ENCODE data around the gene SCYGR6.

DNA sequence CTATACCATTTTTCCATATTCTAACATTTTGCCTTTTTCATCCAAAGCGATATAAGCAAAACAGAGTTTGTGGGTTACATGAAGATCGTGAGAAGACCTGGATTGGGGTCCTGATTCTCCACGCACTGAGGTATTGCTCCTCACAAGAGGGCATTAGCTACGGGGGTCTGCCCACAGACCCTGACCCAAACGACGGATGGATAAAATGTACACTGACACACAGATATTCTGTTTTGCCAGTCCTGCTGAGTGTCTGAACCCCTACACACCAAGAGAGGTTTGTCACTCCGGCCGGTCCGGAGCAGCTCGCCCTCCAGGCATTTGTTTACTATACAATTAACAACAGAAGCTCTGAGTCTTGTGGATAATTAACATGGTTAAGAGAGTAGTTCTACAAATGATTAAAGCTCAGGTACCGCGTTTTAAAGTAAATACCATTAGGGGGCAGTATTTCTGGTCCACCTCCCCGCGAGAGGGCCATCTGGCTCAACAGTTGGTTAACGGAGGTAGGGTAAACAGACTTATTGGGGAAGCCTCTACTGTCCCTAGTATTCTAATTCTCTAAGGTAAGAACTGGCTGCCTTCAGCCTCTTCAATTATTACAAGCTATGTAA lies 49.6 kb upstream of the SCYGR6 start:
- TF ChIP-seq ZNF571 (tag by site-specific recombination; IDR thresholded peaks at IDR 0.05): no peak
- TF ChIP-seq SETDB1 (IDR thresholded peaks at IDR 0.05; ENCODE audit: insufficient read length, low read length): no peak
- TF ChIP-seq KLF16 (tag by site-specific recombination; IDR thresholded peaks at IDR 0.05): no peak
- TF ChIP-seq SP7 (tag by site-specific recombination; IDR thresholded peaks at IDR 0.05): no peak
- no peak for TF ChIP-seq ZBTB1 (tag by site-specific recombination; IDR thresholded peaks at IDR 0.05)
- TF ChIP-seq ZNF654 (tag by site-specific recombination; IDR thresholded peaks at IDR 0.05; ENCODE audit: low read depth): no peak
- TF ChIP-seq, protein P1, sequence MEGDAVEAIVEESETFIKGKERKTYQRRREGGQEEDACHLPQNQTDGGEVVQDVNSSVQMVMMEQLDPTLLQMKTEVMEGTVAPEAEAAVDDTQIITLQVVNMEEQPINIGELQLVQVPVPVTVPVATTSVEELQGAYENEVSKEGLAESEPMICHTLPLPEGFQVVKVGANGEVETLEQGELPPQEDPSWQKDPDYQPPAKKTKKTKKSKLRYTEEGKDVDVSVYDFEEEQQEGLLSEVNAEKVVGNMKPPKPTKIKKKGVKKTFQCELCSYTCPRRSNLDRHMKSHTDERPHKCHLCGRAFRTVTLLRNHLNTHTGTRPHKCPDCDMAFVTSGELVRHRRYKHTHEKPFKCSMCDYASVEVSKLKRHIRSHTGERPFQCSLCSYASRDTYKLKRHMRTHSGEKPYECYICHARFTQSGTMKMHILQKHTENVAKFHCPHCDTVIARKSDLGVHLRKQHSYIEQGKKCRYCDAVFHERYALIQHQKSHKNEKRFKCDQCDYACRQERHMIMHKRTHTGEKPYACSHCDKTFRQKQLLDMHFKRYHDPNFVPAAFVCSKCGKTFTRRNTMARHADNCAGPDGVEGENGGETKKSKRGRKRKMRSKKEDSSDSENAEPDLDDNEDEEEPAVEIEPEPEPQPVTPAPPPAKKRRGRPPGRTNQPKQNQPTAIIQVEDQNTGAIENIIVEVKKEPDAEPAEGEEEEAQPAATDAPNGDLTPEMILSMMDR (tag by site-specific recombination; IDR thresholded peaks at IDR 0.05): no peak
- no peak for TF ChIP-seq ZNF24 (tag by site-specific recombination; IDR thresholded peaks at IDR 0.05)
- TF ChIP-seq ZNF311 (tag by site-specific recombination; IDR thresholded peaks at IDR 0.05; ENCODE audit: borderline replicate concordance): no peak
- no peak for TF ChIP-seq KLF1 (tag by site-specific recombination; IDR thresholded peaks at IDR 0.05)
- TF ChIP-seq ZNF830 (tag by site-specific recombination; IDR thresholded peaks at IDR 0.05; ENCODE audit: low read depth): no peak
- TF ChIP-seq ZNF239 (tag by site-specific recombination; IDR thresholded peaks at IDR 0.05): no peak
- TF ChIP-seq ZNF792 (tag by site-specific recombination; IDR thresholded peaks at IDR 0.05): no peak
- TF ChIP-seq, protein P2, sequence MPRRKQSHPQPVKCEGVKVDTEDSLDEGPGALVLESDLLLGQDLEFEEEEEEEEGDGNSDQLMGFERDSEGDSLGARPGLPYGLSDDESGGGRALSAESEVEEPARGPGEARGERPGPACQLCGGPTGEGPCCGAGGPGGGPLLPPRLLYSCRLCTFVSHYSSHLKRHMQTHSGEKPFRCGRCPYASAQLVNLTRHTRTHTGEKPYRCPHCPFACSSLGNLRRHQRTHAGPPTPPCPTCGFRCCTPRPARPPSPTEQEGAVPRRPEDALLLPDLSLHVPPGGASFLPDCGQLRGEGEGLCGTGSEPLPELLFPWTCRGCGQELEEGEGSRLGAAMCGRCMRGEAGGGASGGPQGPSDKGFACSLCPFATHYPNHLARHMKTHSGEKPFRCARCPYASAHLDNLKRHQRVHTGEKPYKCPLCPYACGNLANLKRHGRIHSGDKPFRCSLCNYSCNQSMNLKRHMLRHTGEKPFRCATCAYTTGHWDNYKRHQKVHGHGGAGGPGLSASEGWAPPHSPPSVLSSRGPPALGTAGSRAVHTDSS (tag by site-specific recombination; IDR thresholded peaks at IDR 0.05): no peak
